ENCODE data around the gene TDRD12.
"Not testable (repeated sequence)": the region's sequence is repeated elsewhere in the genome, so short reads cannot be mapped to it uniquely, and the experiment has no call there.

The TDRD12 gene

GRCh38 chr19:32829345-32829896 lies 109.9 kb downstream of the TDRD12 start:
- DNase-seq (ENCODE audit: low read depth in 2 of 2) = no peak

- DNase-seq (ENCODE audit: low read depth in 2 of 2) = no peak
Measured at GRCh38 chr19:32830231-32831014, 110.9 kb downstream of the TDRD12 start.

- DNase-seq (ENCODE audit: low read depth in 2 of 2) = no peak
Measured at GRCh38 chr19:32831611-32832010, 112.0 kb downstream of the TDRD12 start.

GRCh38 chr19:32832094-32832493 lies 112.5 kb downstream of the TDRD12 start:
- not testable (repeated sequence) for DNase-seq (ENCODE audit: low read depth in 2 of 2)

GRCh38 chr19:32832825-32833224 lies 113.3 kb downstream of the TDRD12 start:
- not testable (repeated sequence) for DNase-seq (ENCODE audit: low read depth in 2 of 2)

- DNase-seq (ENCODE audit: low read depth in 2 of 2) = not testable (repeated sequence)
Measured at GRCh38 chr19:32833388-32833787, 113.8 kb downstream of the TDRD12 start.

- no peak for DNase-seq (ENCODE audit: low read depth in 2 of 2)
Measured at GRCh38 chr19:32837531-32837930, 118.0 kb downstream of the TDRD12 start.

- no peak for DNase-seq (ENCODE audit: low read depth in 2 of 2)
Measured at GRCh38 chr19:32842061-32842460, 122.5 kb downstream of the TDRD12 start.

GRCh38 chr19:32843716-32844245 lies 124.2 kb downstream of the TDRD12 start:
- DNase-seq (ENCODE audit: low read depth in 2 of 2) = no peak

- not testable (repeated sequence) for DNase-seq (ENCODE audit: low read depth in 2 of 2)
Measured at GRCh38 chr19:32848035-32848434, 128.5 kb downstream of the TDRD12 start.

GRCh38 chr19:32852216-32852615 lies 132.6 kb downstream of the TDRD12 start:
- DNase-seq (ENCODE audit: low read depth in 2 of 2) = no peak

- DNase-seq (ENCODE audit: low read depth in 2 of 2) = not testable (repeated sequence)
Measured at GRCh38 chr19:32856818-32857217, 137.3 kb downstream of the TDRD12 start.

- no peak for DNase-seq (ENCODE audit: low read depth in 2 of 2)
Measured at GRCh38 chr19:32857584-32857983, 138.0 kb downstream of the TDRD12 start.

GRCh38 chr19:32858155-32858554 lies 138.6 kb downstream of the TDRD12 start:
- DNase-seq (ENCODE audit: low read depth in 2 of 2) = no peak

- DNase-seq (ENCODE audit: low read depth in 2 of 2) = no peak
Measured at GRCh38 chr19:32858559-32858958, 139.0 kb downstream of the TDRD12 start.

GRCh38 chr19:32859591-32859990 lies 140.0 kb downstream of the TDRD12 start:
- DNase-seq (ENCODE audit: low read depth in 2 of 2) = no peak

- DNase-seq (ENCODE audit: low read depth in 2 of 2) = no peak
Measured at GRCh38 chr19:32861596-32861995, 142.0 kb downstream of the TDRD12 start.

- no peak for DNase-seq (ENCODE audit: low read depth in 2 of 2)
Measured at GRCh38 chr19:32862173-32862572, 142.6 kb downstream of the TDRD12 start.

- no peak for DNase-seq (ENCODE audit: low read depth in 2 of 2)
Measured at GRCh38 chr19:32862741-32863140, 143.2 kb downstream of the TDRD12 start.

- DNase-seq (ENCODE audit: low read depth in 2 of 2) = no peak
Measured at GRCh38 chr19:32863301-32863700, 143.7 kb downstream of the TDRD12 start.

GRCh38 chr19:32863841-32864240 lies 144.3 kb downstream of the TDRD12 start:
- no peak for DNase-seq (ENCODE audit: low read depth in 2 of 2)

- DNase-seq (ENCODE audit: low read depth in 2 of 2) = no peak
Measured at GRCh38 chr19:32864318-32865007, 144.9 kb downstream of the TDRD12 start.

GRCh38 chr19:32865326-32865725 lies 145.8 kb downstream of the TDRD12 start:
- DNase-seq (ENCODE audit: low read depth in 2 of 2) = no peak

Data from stimulated activated CD8-positive, alpha-beta memory T cell treated with anti-CD3 and anti-CD28 coated beads, Interleukin-7, amount 100 ng/mL, for 4 hours (primary cell).